Ishikawa (cell line): Measurements from ENCODE around the gene ABCB9.

ENCODE experiments used
- CREB1 ChIP-seq: IDR thresholded peaks from 2 replicates; pipeline ENCODE4 v1.6.1; 2012; ENCODE audit warnings: low read depth
- EGR1 ChIP-seq: IDR thresholded peaks from 2 replicates; pipeline ENCODE4 v1.6.1; 2012
- EP300 ChIP-seq: IDR thresholded peaks from 2 replicates; pipeline ENCODE4 v1.6.1; 2012; ENCODE audit warnings: borderline replicate concordance
- NFIC ChIP-seq: IDR thresholded peaks from 2 replicates; pipeline ENCODE4 v1.6.1; 2012
- TAF1 ChIP-seq: IDR thresholded peaks from 2 replicates; pipeline ENCODE4 v1.6.1; 2012; ENCODE audit warnings: low read depth, mild to moderate bottlenecking
- TCF12 ChIP-seq: IDR thresholded peaks from 2 replicates; pipeline ENCODE4 v1.6.1; 2012; ENCODE audit warnings: low read depth
- YY1 ChIP-seq: IDR thresholded peaks from 2 replicates; pipeline ENCODE4 v1.6.1; 2012; ENCODE audit warnings: low read depth
- TF ChIP-seq, protein P1 (sequence below): IDR thresholded peaks from 2 replicates; pipeline ENCODE4 v1.6.1; 2012
- TF ChIP-seq, protein P2 (sequence below): IDR thresholded peaks from 2 replicates; pipeline ENCODE4 v1.6.1; 2012; ENCODE audit warnings: low read depth, mild to moderate bottlenecking

DNA sequence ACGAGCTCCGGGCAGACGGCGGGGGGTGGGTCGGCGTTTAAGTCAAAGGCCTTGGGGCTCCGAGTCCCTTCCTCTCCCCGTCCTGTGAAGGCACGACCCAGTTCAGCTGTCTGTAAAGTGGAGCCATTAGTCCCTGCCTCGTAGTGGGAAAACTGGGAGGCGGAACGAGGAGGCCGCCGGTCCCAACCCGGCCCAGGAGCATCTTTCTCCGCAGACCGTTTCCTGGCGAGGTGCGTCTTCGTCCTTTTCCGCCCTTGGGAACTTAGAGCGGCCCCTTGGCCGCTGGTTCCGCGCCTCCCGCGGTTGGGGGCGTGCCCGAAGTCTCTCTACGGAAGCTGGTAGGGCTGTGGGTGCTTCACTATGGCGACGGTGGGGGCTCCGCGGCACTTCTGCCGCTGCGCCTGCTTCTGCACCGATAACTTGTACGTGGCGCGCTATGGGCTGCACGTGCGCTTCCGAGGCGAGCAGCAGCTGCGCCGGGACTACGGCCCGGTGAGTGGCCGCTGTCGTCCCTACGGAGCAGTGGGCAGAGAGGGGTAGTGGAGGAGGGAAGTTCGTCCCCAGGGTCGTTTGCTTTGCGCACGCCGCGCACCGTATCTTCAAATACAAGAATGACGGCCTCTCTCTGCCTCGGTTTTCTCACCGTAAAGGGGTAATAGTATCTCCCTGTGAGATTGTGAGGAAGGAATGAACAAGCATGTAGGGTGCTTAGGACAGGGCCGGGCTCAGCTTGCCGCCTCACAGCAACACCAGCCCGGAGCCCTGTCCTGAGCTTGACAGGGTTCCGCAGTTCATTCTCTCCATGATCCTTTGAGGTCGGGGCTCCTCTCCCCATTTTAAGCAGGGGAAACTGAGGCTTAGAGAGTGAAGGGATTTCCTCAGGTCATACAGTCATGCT, 8.9 kb upstream of the ABCB9 start, which contains the start of gene OGFOD2:
- peak; percentile 88 for TF ChIP-seq TAF1
- no peak for TF ChIP-seq CREB1
- TF ChIP-seq, protein P1, sequence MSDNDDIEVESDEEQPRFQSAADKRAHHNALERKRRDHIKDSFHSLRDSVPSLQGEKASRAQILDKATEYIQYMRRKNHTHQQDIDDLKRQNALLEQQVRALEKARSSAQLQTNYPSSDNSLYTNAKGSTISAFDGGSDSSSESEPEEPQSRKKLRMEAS, result peak; percentile 89
- peak; percentile 56 for TF ChIP-seq NFIC
- TF ChIP-seq EGR1, result no peak
- TF ChIP-seq, protein P2, sequence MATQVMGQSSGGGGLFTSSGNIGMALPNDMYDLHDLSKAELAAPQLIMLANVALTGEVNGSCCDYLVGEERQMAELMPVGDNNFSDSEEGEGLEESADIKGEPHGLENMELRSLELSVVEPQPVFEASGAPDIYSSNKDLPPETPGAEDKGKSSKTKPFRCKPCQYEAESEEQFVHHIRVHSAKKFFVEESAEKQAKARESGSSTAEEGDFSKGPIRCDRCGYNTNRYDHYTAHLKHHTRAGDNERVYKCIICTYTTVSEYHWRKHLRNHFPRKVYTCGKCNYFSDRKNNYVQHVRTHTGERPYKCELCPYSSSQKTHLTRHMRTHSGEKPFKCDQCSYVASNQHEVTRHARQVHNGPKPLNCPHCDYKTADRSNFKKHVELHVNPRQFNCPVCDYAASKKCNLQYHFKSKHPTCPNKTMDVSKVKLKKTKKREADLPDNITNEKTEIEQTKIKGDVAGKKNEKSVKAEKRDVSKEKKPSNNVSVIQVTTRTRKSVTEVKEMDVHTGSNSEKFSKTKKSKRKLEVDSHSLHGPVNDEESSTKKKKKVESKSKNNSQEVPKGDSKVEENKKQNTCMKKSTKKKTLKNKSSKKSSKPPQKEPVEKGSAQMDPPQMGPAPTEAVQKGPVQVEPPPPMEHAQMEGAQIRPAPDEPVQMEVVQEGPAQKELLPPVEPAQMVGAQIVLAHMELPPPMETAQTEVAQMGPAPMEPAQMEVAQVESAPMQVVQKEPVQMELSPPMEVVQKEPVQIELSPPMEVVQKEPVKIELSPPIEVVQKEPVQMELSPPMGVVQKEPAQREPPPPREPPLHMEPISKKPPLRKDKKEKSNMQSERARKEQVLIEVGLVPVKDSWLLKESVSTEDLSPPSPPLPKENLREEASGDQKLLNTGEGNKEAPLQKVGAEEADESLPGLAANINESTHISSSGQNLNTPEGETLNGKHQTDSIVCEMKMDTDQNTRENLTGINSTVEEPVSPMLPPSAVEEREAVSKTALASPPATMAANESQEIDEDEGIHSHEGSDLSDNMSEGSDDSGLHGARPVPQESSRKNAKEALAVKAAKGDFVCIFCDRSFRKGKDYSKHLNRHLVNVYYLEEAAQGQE, result no peak
- TF ChIP-seq EP300, result no peak
- TF ChIP-seq YY1, result peak; percentile 87
- TF ChIP-seq TCF12, result no peak
